Measurements from ENCODE around the gene NPC1L1.

GRCh38 chr7:44576228-44576627 is 35.1 kb upstream of the NPC1L1 start:
- TF ChIP-seq SETDB1 (IDR thresholded peaks at IDR 0.05; ENCODE audit: insufficient read length, low read length) (no peak), BCL11A (tag by site-specific recombination; IDR thresholded peaks at IDR 0.05; ENCODE audit: low read depth) (no peak), TCF7L2 (IDR thresholded peaks at IDR 0.05; ENCODE audit: borderline replicate concordance, low read depth, low read length) (no peak), GLIS2 (tag by site-specific recombination; IDR thresholded peaks at IDR 0.05) (no peak), ZNF354C (tag by site-specific recombination; IDR thresholded peaks at IDR 0.05; ENCODE audit: borderline replicate concordance, low read depth) (no peak), GLI2 (tag by site-specific recombination; IDR thresholded peaks at IDR 0.05; ENCODE audit: borderline replicate concordance, low read depth) (no peak), ATF2 (tag by site-specific recombination; IDR thresholded peaks at IDR 0.05; ENCODE audit: low read depth) (no peak)

Data from HEK293 (cell line).